GM18520 (cell line): ENCODE measurements around the gene MED15.

ENCODE experiments used
- ATAC-seq: cut with Tn5 transposase; IDR thresholded peaks from one replicate; pipeline ENCODE4 v1.9.1; 2021; ENCODE audit not compliant: unreplicated experiment

Gene MED15

DNA sequence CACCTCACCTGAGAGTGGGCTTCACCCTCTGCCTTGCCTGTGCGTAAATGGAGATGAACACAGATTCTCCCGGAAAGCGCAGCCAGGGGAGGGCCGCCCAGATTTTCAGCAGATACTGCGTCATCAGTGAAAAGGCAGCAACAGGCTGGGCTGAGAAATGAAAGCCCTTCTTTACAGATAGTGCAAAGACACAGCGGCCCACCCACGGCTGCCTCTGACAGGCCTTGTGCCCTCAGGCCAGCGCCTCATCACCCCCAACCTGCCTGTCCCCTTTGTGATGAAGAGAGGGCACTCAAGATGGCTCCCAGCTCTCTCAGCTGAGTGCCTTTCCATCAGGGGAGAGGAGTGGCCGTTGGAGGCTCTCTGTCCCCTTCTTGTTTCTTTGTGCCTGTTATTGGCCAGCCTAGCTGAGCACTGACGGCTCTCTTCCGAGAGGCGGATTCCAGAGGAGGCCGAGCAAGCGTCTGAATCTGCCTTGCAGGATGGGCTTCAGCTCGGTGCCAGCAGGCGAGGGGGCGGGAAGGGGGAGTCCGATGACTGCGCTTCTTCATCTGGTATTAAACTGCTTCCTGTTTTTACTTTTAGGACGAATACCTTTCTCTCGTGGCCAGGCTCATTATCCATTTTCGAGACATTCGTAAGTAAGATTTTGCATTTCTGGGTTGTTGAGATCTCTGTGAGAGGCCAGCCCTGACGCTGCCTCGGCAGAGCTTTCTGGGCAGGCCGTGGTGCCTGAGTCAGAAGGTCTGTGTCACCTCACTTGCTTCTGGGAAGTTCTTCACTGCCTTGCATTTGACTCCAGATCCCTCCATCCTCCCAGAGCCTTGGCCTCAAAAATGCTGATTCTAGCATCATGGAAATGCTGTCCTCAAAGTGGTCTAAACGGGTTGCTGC is 43.7 kb downstream of the MED15 start:
- no peak for ATAC-seq

DNA sequence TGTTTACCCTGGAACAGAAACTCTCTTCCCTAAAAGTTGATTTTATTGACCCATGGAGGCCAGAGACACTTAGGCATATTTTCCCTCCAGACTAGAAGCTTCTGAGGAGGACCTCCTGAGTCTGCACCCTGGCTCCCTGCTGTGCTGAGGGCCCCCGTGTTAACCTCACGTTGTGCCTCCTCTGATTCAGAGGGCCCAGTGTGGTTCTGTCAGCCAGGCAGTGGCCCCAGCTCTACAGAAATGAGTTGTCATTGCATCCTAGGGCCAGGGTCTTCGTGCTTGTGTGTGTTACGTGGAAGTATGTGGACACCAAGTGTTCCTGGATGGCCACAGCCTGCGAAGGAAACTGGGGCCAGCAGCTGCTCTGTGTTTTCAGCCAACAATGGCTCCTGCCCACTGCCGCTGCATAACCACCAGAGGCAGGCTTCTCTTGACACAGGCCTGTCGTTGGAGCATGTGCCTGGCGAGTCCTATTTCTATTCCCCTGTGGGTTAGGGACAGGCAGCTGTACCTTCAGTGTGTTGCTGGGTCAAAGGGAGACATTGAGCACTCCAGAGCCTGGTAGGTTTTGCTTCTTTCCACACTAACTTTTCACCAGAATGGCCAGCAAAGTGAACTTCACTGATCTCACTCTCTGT is 44.5 kb downstream of the MED15 start:
- no peak for ATAC-seq

DNA sequence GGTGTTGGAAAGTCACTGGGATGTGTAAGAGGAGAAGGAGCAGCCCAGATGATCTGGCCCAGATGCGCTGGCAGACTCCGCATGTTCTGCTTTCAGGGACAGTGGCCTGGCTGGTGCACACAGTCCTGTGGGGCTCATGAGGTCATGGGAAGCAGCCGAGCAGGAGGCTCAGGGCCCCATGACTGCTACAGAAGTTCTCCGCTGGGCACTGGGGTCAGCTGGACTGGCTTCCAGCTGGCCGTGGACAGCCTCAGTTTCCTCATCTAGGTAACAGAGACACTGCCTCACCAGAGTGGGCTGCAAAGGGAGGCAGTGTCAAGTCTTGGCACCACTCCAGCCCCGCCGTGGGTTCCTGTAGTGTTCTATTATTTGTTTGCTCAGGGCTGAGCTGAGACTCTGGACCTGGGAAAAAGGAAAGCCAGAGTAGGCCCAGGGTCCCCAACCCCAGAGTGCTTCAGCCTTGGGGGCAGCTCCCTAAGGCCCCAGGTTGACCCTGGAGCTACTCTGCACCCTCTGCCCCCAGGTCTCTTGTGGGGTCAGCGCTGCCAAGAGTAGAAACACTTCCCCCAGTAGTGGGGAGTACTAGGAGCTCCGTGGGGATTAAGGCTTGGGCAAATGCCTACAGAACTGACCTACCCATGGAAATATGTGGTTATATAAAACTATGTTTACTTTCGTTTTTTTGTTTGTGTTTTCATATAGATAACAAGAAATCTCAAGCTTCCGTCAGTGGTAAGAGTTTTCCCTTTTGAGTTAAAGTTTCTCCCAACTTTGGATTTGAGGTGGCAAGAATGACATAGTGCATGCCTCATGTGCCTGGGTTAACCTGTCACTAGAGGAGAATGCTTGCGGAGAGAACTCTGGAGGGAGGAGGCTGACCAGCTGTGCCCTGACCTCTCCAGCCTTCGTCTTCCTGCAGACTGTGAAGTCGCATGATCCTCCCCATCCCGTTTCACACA is 45.3 kb downstream of the MED15 start:
- ATAC-seq = no peak

DNA sequence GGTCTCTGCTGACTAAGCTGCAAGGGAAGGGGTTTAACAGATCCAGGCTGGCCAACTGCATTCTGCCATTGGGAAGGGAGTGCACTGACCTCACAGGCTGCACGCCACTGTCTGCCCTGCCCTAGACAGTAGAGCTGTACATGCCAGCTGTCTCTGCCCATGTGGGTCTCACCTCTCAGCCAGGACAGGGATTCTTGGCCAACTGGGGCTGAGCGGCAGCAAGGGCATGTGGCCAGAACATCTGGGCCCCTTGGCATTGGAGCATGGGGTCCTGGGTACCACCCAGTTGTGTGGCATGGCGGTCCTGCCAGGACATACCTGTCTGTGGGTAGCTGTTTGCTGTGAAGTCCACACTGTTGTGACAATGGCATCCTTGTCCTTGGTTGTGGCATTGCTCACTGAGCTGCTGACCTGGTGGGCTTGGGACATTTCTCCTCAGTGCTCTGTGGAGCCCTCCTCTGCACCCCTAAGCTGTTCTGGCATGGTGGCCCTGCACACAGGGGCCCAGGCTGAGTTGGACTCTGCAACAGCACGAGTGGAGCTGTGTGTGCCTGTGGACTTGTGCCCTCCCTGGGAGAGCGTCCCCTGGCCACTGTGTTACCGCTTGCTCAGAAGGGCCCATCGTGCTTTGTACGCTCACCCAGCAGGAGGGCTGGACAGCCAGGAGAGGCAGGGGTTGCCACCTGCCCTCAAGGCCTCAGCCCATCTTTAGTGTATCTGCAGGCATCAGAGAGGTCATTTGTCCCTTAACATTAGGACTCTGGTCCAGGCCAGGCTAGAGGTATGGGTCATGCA is 46.7 kb downstream of the MED15 start:
- ATAC-seq = no peak

DNA sequence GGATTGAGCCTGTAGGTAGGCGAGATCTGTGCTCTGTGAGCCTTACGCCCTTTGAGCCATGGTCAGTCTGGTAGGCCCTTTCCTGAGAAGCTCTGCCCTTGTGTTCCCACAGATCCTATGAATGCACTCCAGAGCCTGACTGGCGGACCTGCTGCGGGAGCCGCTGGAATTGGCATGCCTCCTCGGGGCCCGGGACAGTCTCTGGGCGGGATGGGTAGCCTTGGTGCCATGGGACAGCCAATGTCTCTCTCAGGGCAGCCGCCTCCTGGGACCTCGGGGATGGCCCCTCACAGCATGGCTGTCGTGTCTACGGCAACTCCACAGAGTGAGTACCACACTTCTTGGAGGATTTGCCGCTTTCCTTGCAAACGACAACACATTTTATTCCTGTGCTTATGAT is 47.4 kb downstream of the MED15 start:
- ATAC-seq = no peak

DNA sequence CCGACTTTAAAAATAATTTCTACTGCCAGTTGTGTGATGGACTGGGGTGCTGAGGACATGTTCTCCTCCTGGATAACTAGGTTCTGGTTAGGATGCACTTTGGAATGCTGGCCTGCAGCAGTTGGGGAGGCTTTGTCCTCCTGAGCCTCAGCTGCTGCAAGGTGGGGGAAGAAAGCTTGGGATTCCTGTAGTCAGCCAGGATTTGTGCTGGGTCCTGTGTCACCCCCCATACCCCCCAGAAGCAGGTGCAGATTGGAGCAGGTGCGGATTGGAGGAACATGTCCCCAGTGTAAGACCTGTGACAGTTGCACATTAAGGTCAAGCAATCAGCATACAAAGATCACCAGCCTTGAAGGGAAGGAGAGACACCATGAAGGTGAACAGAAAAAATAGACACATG is 51.1 kb downstream of the MED15 start:
- ATAC-seq = no peak

DNA sequence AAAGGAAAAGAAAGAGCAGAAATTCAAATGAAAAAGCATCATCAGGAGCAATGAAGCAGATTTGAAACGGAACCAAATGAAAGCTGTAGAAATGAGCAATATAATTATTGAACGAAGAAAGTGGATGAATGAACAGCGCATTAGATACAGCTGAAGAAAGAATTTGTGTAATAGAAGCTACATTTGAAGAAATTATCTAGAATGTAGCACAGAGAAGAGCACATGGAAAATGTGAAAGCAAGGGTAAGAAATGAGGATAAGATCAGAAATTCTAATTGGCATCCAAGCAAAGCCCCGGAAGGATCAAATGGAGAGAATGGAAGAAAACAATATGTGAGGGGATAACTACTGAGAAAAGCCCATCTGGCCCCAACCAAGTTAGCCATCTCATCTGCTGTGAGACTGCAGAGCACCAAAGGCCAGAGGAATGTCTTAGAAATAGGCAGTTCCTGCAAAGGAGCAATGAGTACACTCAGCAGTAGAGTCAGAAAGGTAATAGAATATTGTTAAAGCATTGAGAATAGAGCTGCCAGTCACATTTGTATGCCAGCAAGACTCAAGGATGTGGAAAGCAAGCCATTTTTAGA is 51.9 kb downstream of the MED15 start:
- ATAC-seq = no peak

DNA sequence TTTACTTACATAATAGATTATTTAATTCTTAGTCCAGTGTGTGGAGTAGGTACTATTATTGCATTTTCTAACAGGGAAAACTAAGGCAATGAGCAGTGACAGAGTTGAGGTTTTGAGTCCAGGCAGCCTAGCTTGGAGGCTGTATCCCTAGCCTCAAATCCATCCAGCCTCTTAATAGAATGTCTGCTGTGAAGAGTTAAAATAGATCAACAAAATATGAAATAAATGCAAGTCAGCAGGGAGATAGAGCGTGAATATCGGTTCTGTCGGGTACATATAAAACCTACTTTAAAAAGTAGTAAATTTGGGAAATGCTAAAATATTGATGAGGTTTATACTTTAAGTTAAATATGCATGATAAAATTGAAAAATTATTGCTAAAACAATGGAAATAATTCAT is 53.3 kb downstream of the MED15 start:
- no peak for ATAC-seq

DNA sequence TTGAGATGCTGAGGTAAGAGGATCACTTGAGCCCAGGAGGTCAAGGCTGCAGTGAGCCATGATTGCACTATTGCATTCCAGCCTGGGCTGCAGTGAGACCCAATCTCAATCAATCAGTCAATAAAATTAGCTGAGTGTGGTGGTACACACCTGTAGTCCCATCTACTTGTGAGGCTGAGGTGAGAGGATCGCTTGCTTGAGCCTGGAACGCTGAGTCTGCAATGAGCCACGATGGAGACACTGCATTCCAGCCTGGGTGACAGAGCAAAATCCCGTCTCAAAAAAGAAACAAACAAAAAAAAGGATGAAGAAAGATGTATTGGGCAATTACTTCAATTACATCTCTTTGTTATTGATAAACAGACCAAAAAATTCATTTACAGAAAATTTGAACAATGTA is 54.5 kb downstream of the MED15 start:
- no peak for ATAC-seq

DNA sequence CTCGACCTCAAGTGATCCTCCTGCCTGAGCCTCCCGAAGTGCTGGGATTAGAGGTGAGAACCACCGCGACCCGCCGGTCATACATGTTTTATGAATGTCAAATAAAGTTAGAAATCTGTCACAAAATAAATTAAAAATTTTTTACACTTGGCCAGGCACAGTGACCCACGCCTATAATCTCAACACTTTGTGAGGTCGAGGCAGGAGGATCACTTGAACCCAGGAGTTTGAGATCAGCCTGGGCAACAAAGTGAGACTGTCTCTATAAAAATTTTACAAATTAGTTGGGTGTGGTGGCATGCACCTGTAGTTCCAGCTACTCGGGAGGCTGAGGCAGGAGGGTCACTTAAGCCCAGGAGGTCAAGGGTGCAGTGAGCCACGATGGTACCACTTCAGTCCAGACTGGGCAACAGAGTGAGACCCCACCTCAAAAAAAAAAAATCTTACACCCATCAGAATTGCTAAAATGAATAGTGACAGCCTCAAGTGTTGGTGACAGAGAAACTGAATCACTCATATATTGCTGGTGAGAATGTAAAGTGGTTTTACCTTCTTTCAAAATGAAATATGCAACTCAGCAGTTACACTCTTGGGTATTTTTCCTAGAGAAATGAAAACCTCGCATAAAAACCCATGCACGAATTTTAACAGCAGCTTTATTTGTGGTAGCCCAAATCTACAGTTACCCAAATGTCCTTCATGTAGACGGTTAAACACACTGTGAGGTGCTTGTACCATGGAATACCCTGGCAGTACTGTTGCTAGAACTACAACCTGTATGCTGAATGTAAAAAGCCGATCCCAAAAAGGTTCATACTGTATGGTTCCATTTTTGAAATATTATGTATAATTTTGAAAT is 55.4 kb downstream of the MED15 start:
- no peak for ATAC-seq

DNA sequence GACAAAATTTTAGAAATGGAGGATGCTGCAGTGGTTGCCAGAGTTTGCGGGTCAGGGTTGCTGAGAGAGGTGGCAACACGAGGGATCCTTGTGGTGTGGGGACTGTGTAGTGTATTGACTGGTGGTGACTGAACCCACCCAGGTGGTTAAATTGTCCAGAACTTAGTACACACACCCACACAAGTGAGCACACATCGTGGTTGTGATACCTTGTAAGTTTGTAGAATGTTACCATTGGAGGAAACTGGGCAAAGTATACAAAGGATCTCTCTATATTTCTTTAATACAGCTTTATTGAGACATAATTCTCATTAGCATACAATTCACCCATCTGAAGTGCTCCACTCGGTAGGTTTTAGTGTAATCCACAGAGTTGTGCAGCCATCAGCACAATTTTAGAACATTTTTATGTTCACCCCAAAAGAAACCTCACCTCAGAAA is 56.1 kb downstream of the MED15 start:
- ATAC-seq = no peak

DNA sequence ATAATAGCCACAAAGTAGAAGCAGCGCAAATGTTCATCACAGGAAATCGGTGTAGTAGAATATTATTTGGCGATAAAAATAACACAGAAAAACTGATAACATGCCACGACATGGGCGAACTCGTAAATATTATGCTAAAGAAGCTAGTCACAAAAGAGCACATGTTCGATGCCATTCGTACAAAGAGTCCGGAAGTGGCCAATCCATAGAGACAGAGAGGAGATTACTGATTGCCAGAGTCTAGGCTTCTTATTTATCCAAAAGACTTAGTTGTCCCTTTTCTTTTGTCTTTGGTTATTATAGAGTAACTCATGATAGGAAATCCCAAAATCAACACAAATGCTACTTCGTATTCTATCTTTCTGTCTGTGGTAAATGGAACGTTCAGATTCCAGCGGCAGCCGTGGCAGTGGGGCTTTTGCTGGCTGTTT is 56.5 kb downstream of the MED15 start:
- ATAC-seq = no peak

DNA sequence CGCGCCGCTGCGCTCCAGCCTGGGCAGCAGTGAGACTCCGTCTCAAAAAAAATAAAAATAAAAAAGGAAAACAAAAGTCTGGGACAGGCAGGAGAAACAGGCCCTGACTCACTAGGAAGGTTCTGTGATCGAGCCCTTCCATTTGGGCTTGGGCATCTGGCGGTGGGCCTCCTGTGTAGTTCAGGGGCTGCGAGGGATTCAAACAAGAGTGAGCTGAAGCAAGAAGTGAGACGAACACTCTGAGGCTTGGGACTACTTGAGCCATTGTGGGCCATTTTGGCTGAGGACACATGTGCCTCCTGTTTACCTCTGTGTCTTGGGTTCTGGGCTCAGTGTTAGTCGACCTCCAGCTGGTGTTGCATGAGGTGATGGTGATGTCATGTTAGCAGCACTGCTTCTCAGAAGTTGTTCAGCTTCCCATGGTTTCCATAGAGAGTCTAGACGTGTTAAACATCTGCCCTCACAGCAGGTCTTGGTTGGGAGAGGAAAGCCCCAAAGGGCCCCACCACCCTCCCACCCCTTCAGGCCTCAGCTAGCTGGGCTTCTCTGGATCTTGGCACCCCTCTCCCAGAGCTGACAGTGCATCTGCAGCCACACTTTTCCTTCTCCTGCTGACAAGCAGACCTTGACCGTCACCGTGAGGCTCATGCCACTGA is 57.8 kb downstream of the MED15 start:
- no peak for ATAC-seq

DNA sequence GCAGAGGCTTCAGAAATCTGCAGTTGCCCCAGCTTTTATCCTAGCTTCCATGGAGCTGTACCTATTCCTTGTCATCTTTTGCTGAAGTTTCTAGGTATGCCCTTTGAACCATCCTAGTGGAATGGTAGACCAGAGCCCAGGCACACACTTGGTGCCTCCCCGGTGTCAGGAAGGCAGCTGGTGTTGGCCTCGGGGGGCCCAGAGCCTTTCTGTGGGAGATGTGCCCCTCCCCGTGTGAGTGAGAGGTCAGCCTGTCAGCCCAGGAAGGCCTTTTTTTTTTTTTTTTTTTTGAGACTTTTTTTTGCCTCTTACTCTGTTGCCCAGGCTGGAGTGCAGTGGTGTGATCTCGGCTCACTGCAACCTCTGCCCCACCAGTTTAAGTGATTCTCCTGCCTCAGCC is 58.4 kb downstream of the MED15 start:
- no peak for ATAC-seq

DNA sequence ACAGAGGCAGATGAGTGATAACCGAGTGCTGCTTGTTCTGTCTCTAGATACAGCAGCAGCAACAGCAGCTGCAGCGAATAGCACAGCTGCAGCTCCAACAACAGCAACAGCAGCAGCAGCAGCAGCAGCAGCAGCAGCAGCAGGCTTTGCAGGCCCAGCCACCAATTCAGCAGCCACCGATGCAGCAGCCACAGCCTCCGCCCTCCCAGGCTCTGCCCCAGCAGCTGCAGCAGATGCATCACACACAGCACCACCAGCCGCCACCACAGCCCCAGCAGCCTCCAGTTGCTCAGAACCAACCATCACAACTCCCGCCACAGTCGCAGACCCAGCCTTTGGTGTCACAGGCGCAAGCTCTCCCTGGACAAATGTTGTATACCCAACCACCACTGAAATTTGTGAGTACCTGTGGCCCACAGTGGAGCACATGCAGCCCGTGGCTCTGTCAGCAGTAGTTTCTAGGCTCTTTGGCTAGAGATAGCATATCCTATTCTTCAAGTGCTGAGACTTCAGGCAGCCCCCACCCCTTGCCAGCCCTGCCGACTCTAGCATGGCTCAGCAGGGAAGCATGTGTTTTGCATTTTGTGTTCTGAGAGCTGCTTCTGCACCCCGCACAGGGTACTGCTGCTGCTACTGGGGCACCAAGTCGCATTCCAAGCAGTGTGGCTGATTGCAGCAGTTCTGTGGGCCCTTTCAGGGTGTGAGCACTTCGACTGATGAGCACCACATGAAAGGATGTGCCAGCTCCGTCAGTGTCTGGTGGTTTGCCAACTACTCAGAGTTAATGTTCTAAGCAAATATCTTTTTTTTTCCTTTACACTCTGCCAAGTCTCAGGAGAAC is 59.2 kb downstream of the MED15 start:
- ATAC-seq = no peak

DNA sequence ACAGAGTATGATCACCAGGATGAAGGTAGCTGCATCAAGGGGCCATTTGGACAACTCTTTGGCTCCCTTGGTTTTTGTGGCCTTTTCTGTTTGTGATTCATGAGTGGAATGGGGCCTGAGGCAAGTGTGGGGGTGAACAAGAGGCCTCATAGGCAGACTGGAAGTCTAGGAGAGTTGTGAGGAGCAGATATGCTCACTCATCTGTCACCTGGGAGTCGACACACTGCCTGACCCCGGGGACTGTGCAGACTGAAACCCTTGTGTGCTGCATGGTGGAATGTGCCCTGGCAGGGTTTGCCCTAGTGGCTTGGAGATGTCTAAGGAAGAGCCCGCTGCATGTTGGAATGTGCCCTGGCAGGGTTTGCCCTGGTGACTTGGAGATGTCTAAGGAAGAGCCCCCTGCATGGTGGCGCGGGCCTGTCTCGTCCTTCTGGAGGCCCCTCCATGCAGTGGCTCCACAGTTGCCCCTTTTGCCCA is 60.0 kb downstream of the MED15 start:
- no peak for ATAC-seq

DNA sequence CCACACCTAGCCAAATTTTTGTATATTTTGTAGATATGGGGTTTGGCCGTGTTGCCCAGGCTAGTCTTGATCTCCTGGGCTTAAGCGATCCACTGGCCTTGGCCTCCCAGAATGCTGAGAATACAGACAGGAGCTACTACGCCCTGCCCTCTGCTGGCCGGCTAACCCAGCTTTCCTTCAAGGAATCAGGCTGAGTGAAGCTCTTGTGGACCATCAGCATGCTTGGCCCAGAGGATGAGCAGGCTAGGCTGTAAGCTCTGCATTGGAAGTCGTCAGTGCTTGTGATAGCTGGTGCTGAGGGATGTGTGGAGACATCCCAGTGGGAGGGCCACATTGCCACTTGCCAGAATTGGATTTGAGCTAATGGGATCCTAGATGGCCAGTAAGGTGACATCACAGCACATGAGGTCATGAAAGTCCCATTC is 60.6 kb downstream of the MED15 start:
- ATAC-seq = no peak
